Neural progenitor cell (in vitro differentiated cells): ENCODE results near the gene KCNA10.

Source experiments
- CTCF ChIP-seq: fragments of 200-600 bp; sonication (generic); IDR thresholded peaks from 2 replicates; pipeline ENCODE4 v1.5.1; 2017; ENCODE audit warnings: antibody characterized with exemption, mild to moderate bottlenecking
- EZH2 ChIP-seq: fragments of 200-600 bp; sonication (generic); IDR thresholded peaks from 2 replicates; pipeline ENCODE4 v1.6.1; 2017; ENCODE audit warnings: antibody characterized with exemption, mild to moderate bottlenecking, moderate library complexity
- EZH2phosphoT487 ChIP-seq: fragments of 200-600 bp; sonication (generic); IDR thresholded peaks from 2 replicates; pipeline ENCODE4 v1.6.1; 2017; ENCODE audit warnings: antibody characterized with exemption

- TF ChIP-seq EZH2, result no peak
- TF ChIP-seq CTCF, result no peak
- no peak for TF ChIP-seq EZH2phosphoT487
These were observed 3.6 kb upstream of the KCNA10 start for GRCh38 chr1:110522560-110522959.
